DND-41 (cell line): ENCODE measurements around the gene CAVIN2.

Source experiments
- CTCF ChIP-seq: IDR thresholded peaks from 2 replicates; pipeline ENCODE4 v1.5.1; 2012; ENCODE audit warnings: borderline replicate concordance, low read length, moderate library complexity, mild to moderate bottlenecking; ENCODE audit not compliant: poor library complexity, severe bottlenecking; ENCODE audit errors: extremely low read depth
- EZH2 ChIP-seq: IDR thresholded peaks from 3 replicates; pipeline ENCODE4 v1.6.1; 2012; ENCODE audit warnings: borderline replicate concordance, low read depth, mild to moderate bottlenecking, moderate library complexity, low read length, inconsistent platforms; ENCODE audit not compliant: severe bottlenecking

DNA sequence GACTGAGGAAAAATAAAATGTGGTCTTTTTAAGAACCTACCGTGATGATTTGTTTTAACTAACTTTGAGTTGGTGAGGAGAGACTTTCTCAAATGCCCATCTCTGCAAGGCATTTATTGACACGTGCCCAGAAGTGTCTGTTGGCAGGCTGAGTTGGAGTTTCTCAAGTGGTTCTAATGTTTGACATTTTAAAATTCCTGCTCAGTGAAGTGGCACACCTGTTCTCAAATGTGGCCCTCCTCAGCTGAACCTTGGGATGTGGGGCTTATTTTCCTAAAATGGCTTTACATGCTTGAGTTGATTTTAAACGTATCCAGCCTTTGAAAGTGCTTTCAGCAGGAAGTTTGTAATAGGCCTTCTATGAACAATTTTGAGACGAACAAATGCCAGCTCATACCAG, 876 bp upstream of the CAVIN2 start:
- TF ChIP-seq CTCF = no peak
- TF ChIP-seq EZH2 = no peak
